ENCODE measurements around the gene LIME1.

The LIME1 gene

GRCh38 chr20:63737945-63738686, 1.7 kb downstream of the LIME1 start:
- peaks cover 33% of the 10 kb centered on the region for H3K36me3 Mint-ChIP-seq (ENCODE audit: low read depth)
- no peaks in the 10 kb centered on the region for H3K27me3 Mint-ChIP-seq
- DNase-seq: peak; percentile 68
- no peak overlapping the region for H3K27ac Mint-ChIP-seq
- peaks cover 29% of the 10 kb centered on the region for H3K4me1 Mint-ChIP-seq (ENCODE audit: low read depth)
- H3K4me3 Mint-ChIP-seq: peak overlapping the region; percentile 23
- H3K9me3 Mint-ChIP-seq: no peaks in the 10 kb centered on the region

- H3K4me3 Mint-ChIP-seq: peak overlapping the region; percentile 23
Measured at GRCh38 chr20:63738687-63739129, 2.2 kb downstream of the LIME1 start.

GRCh38 chr20:63739130-63740069, 2.9 kb downstream of the LIME1 start, which contains the start of gene SLC2A4RG:
SLC2A4RG (plus strand) TSS chr20:63739776; CDS start chr20:63739913, 137 bp downstream.
- H3K4me3 Mint-ChIP-seq: peak within 1 kb of the TSS; percentile 59

More at GRCh38 chr20:63738687-63739129, 2.2 kb downstream of the LIME1 start:
- no peaks in the 10 kb centered on the region for H3K9me3 Mint-ChIP-seq
- DNase-seq: peak; percentile 59
- no peaks in the 10 kb centered on the region for H3K27me3 Mint-ChIP-seq
- peaks cover 33% of the 10 kb centered on the region for H3K36me3 Mint-ChIP-seq (ENCODE audit: low read depth)
- H3K27ac Mint-ChIP-seq: no peak overlapping the region
- H3K4me1 Mint-ChIP-seq (ENCODE audit: low read depth): peaks cover 29% of the 10 kb centered on the region

GRCh38 chr20:63740070-63740626, 3.7 kb downstream of the LIME1 start:
- Mint-ChIP-seq H3K9me3 (no peaks in the 10 kb centered on the region), H3K27me3 (no peaks in the 10 kb centered on the region), H3K4me3 (peak overlapping the region; percentile 59)

More at GRCh38 chr20:63739130-63740069, 2.9 kb downstream of the LIME1 start, which contains the start of gene SLC2A4RG:
- Mint-ChIP-seq H3K27ac (no peak within 1 kb of the TSS), H3K4me1 (ENCODE audit: low read depth) (peaks cover 25% of the 10 kb centered on the region), H3K36me3 (ENCODE audit: low read depth) (peaks cover 28% of the 10 kb centered on the region), H3K9me3 (no peaks in the 10 kb centered on the region), H3K27me3 (no peaks in the 10 kb centered on the region)
- DNase-seq: peak; percentile 75

GRCh38 chr20:63740627-63741353, 4.3 kb downstream of the LIME1 start:
- Mint-ChIP-seq H3K4me3 (peak overlapping the region; percentile 59), H3K27ac (no peak overlapping the region), H3K36me3 (ENCODE audit: low read depth) (peaks cover 17% of the 10 kb centered on the region), H3K9me3 (no peaks in the 10 kb centered on the region), H3K4me1 (ENCODE audit: low read depth) (peaks cover 19% of the 10 kb centered on the region), H3K27me3 (no peaks in the 10 kb centered on the region)
- peak; percentile 61 for DNase-seq

More at GRCh38 chr20:63740070-63740626, 3.7 kb downstream of the LIME1 start:
- no peak overlapping the region for H3K27ac Mint-ChIP-seq
- peaks cover 25% of the 10 kb centered on the region for H3K4me1 Mint-ChIP-seq (ENCODE audit: low read depth)
- peaks cover 24% of the 10 kb centered on the region for H3K36me3 Mint-ChIP-seq (ENCODE audit: low read depth)
- DNase-seq: peak; percentile 69

- DNase-seq: no peak
- no peaks in the 10 kb centered on the region for H3K9me3 Mint-ChIP-seq
- peaks cover 12% of the 10 kb centered on the region for H3K36me3 Mint-ChIP-seq (ENCODE audit: low read depth)
- H3K4me3 Mint-ChIP-seq: no peak overlapping the region
- no peaks in the 10 kb centered on the region for H3K27me3 Mint-ChIP-seq
- peaks cover 14% of the 10 kb centered on the region for H3K4me1 Mint-ChIP-seq (ENCODE audit: low read depth)
- no peak overlapping the region for H3K27ac Mint-ChIP-seq
Measured at GRCh38 chr20:63741354-63741675, 4.9 kb downstream of the LIME1 start.

GRCh38 chr20:63741676-63742380, 5.4 kb downstream of the LIME1 start:
- DNase-seq: no peak
- no peak overlapping the region for H3K27ac Mint-ChIP-seq
- no peaks in the 10 kb centered on the region for H3K9me3 Mint-ChIP-seq
- peaks cover 9% of the 10 kb centered on the region for H3K4me1 Mint-ChIP-seq (ENCODE audit: low read depth)
- H3K4me3 Mint-ChIP-seq: no peak overlapping the region
- H3K27me3 Mint-ChIP-seq: no peaks in the 10 kb centered on the region
- H3K36me3 Mint-ChIP-seq (ENCODE audit: low read depth): peaks cover 8% of the 10 kb centered on the region

- H3K4me3 Mint-ChIP-seq: no peak overlapping the region
- DNase-seq: no peak
- no peaks in the 10 kb centered on the region for H3K27me3 Mint-ChIP-seq
- peaks cover 6% of the 10 kb centered on the region for H3K36me3 Mint-ChIP-seq (ENCODE audit: low read depth)
- H3K27ac Mint-ChIP-seq: no peak overlapping the region
- peaks cover 5% of the 10 kb centered on the region for H3K4me1 Mint-ChIP-seq (ENCODE audit: low read depth)
- no peaks in the 10 kb centered on the region for H3K9me3 Mint-ChIP-seq
Measured at GRCh38 chr20:63742381-63743024, 6.0 kb downstream of the LIME1 start.

- H3K36me3 Mint-ChIP-seq (ENCODE audit: low read depth): peaks cover 6% of the 10 kb centered on the region
Measured at GRCh38 chr20:63743210-63743970, 6.9 kb downstream of the LIME1 start.

GRCh38 chr20:63744158-63744557, 7.7 kb downstream of the LIME1 start:
- no peak overlapping the region for H3K4me3 Mint-ChIP-seq

More at GRCh38 chr20:63743210-63743970, 6.9 kb downstream of the LIME1 start:
- Mint-ChIP-seq H3K27me3 (no peaks in the 10 kb centered on the region), H3K4me1 (ENCODE audit: low read depth) (peaks cover 2% of the 10 kb centered on the region), H3K4me3 (no peak overlapping the region), H3K9me3 (no peaks in the 10 kb centered on the region), H3K27ac (no peak overlapping the region)
- DNase-seq: no peak

GRCh38 chr20:63744574-63745423, 8.3 kb downstream of the LIME1 start:
- Mint-ChIP-seq H3K27ac (peak overlapping the region; percentile 14), H3K36me3 (ENCODE audit: low read depth) (peaks cover 6% of the 10 kb centered on the region), H3K4me3 (no peak overlapping the region)

More at GRCh38 chr20:63744158-63744557, 7.7 kb downstream of the LIME1 start:
- H3K36me3 Mint-ChIP-seq (ENCODE audit: low read depth): peaks cover 6% of the 10 kb centered on the region
- no peak for DNase-seq
- no peaks in the 10 kb centered on the region for H3K9me3 Mint-ChIP-seq
- no peak overlapping the region for H3K27ac Mint-ChIP-seq
- no peaks in the 10 kb centered on the region for H3K27me3 Mint-ChIP-seq
- peaks cover 2% of the 10 kb centered on the region for H3K4me1 Mint-ChIP-seq (ENCODE audit: low read depth)

GRCh38 chr20:63745424-63745805, 9.0 kb downstream of the LIME1 start:
- peak overlapping the region; percentile 14 for H3K27ac Mint-ChIP-seq
- no peak overlapping the region for H3K4me3 Mint-ChIP-seq

More at GRCh38 chr20:63744574-63745423, 8.3 kb downstream of the LIME1 start:
- H3K27me3 Mint-ChIP-seq: no peaks in the 10 kb centered on the region
- peaks cover 5% of the 10 kb centered on the region for H3K4me1 Mint-ChIP-seq (ENCODE audit: low read depth)
- H3K9me3 Mint-ChIP-seq: no peaks in the 10 kb centered on the region
- no peak for DNase-seq

More at GRCh38 chr20:63745424-63745805, 9.0 kb downstream of the LIME1 start:
- no peaks in the 10 kb centered on the region for H3K9me3 Mint-ChIP-seq
- DNase-seq: no peak
- H3K4me1 Mint-ChIP-seq (ENCODE audit: low read depth): peaks cover 7% of the 10 kb centered on the region
- H3K36me3 Mint-ChIP-seq (ENCODE audit: low read depth): peaks cover 6% of the 10 kb centered on the region
- no peaks in the 10 kb centered on the region for H3K27me3 Mint-ChIP-seq
